C4-2B (cell line): ENCODE results near the gene LPP.

Experiments
- CTCF ChIP-seq: fragments of 450-650 bp; conservative IDR thresholded peaks from 2 replicates; pipeline ENCODE4 v1.5.1; 2017; ENCODE audit warnings: mild to moderate bottlenecking
- ZFX ChIP-seq: fragments of 450-650 bp; IDR thresholded peaks from 2 replicates; pipeline ENCODE4 v1.6.1; 2017

GRCh38 chr3:188516515-188516914 lies 362.6 kb downstream of the LPP start:
- TF ChIP-seq CTCF, result no peak; the same call in 1 of the 2 replicates
- TF ChIP-seq ZFX, result no peak
